Testis (tissue), 3 donors: ENCODE results near the gene E2F6. TPM values are rescaled to one million over a fixed set of nuclear protein-coding genes. Genes with fewer than 3 reads are reported as not detected.

Experiments
- DNase-seq: peaks from one replicate; pipeline ENCODE4 v3.0.0-alpha.2; 2019
- H3K27ac ChIP-seq, 2 donors: fragments of 200-600 bp; sonication (generic); one replicate each; pipeline ENCODE4 v1.5.1; 2019
- H3K27me3 ChIP-seq: fragments of 200-600 bp; sonication (generic); one replicate; pipeline ENCODE4 v1.5.1; 2019
- H3K36me3 ChIP-seq: fragments of 200-600 bp; sonication (generic); one replicate; pipeline ENCODE4 v1.5.1; 2017; ENCODE audit warnings: low read depth; ENCODE audit errors: missing control alignments
- H3K4me1 ChIP-seq: fragments of 200-600 bp; sonication (generic); one replicate; pipeline ENCODE4 v1.5.1; 2019
- H3K4me3 ChIP-seq, 2 donors: fragments of 200-600 bp; sonication (generic); one replicate each; pipeline ENCODE4 v1.5.1; 2017 to 2019
- H3K9me3 ChIP-seq: fragments of 200-600 bp; sonication (generic); one replicate; pipeline ENCODE4 v1.5.1; 2017
- POLR2A ChIP-seq: fragments of 450-650 bp; IDR thresholded peaks from one replicate; pipeline ENCODE4 v1.6.1; 2017; ENCODE audit warnings: antibody characterized with exemption, mild to moderate bottlenecking, moderate library complexity
- WGBS, 2 donors: methylation state at CpG; one replicate each; pipeline ENCODE4 v1.1.5; 2018; 5-methylcytosine and 5-hydroxymethylcytosine counted together
- intact Hi-C: fragments of 100-400 bp; cut with DNase I; formaldehyde crosslinking; loops from one replicate; pipeline ENCODE4 v1.15.1; 2023; ENCODE audit warnings: low total_unique reads
- polyA plus RNA-seq: library from polyadenylated mRNA; stranded (reverse); fragments of 350-450 nt; fragmentation: Illumina TruSeq; extraction: RNeasy Lipid Tissue Mini Kit (QIAGEN cat#74804); gene quantifications from one replicate; pipeline ENCODE4 v1.2.3, GENCODE V29; 2014; ENCODE audit warnings: low read depth, low replicate concordance; ENCODE audit not compliant: insufficient read depth
- total RNA-seq, 2 donors: library from RNA; depleted of rRNA; stranded (reverse); fragments of >200 nt; gene quantifications; one replicate each; pipeline ENCODE4 v1.2.3, GENCODE V29; 2016
- TF ChIP-seq, protein P1 (sequence below), 3 experiments: fragments of 450-650 bp in 2 of 3; fragments of 200-600 bp in 1 of 3; sonication (generic) in 1 of 3; IDR thresholded peaks; one replicate each; pipeline ENCODE4 v1.5.1; 2016 to 2019; ENCODE audit warnings: antibody characterized with exemption in 3 of 3, mild to moderate bottlenecking in 2 of 3, moderate library complexity in 1 of 3

The E2F6 gene
- total and polyA plus RNA-seq, 3 donors from 2014 or later: 15.7 to 24.3 (median 20.2) TPM

- Histone ChIP-seq H3K4me1 (peaks cover 9% of the 10 kb centered on the region), H3K4me3 (peak overlapping the region; percentile 67 to 69), H3K9me3 (no peaks in the 10 kb centered on the region), H3K36me3 (no peaks in the 10 kb centered on the region), H3K27me3 (no peaks in the 10 kb centered on the region), H3K27ac (peak overlapping the region; percentile 90 to 91)
- 41 to 57% methylated on average over 31 to 33 of the region's 61 CpGs for WGBS, 2 donors
- DNase-seq: no peak
- intact Hi-C loops: no loop called here
- TF ChIP-seq, protein P1, sequence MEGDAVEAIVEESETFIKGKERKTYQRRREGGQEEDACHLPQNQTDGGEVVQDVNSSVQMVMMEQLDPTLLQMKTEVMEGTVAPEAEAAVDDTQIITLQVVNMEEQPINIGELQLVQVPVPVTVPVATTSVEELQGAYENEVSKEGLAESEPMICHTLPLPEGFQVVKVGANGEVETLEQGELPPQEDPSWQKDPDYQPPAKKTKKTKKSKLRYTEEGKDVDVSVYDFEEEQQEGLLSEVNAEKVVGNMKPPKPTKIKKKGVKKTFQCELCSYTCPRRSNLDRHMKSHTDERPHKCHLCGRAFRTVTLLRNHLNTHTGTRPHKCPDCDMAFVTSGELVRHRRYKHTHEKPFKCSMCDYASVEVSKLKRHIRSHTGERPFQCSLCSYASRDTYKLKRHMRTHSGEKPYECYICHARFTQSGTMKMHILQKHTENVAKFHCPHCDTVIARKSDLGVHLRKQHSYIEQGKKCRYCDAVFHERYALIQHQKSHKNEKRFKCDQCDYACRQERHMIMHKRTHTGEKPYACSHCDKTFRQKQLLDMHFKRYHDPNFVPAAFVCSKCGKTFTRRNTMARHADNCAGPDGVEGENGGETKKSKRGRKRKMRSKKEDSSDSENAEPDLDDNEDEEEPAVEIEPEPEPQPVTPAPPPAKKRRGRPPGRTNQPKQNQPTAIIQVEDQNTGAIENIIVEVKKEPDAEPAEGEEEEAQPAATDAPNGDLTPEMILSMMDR (IDR thresholded peaks at IDR 0.05): no peak
- TF ChIP-seq POLR2A: no peak
These were observed 16.0 kb upstream of the E2F6 start for GRCh38 chr2:11481789-11482472.

DNA sequence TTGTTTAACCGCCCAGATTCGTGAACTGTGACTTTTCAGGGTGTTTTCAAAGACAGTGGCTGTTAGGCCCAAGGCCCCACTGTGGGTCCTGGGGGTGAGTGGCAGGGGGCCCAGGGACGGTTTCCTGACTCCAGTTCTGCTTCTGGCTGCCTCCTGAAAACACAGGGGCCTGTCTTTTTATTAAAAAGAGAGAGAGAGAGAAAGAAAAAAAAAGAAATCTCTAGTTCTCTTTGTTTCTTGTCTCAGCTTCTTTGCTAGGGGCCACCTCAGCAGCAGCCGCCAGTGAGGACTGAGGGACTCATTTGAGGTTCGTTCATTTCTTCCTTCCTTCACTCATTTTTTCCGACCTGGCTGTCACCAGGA lies 15.4 kb upstream of the E2F6 start:
- intact Hi-C loops: no loop called here
- TF ChIP-seq POLR2A: no peak
- TF ChIP-seq, protein P1 (IDR thresholded peaks at IDR 0.05): no peak
- Histone ChIP-seq H3K36me3 (no peaks in the 10 kb centered on the region), H3K4me1 (peaks cover 9% of the 10 kb centered on the region), H3K27ac (peak overlapping the region; percentile 90 to 91), H3K4me3 (no peak overlapping the region), H3K9me3 (no peaks in the 10 kb centered on the region), H3K27me3 (no peaks in the 10 kb centered on the region)
- DNase-seq: no peak
- 49 to 57% methylated on average over 6 of the region's 6 CpGs for WGBS, 2 donors

- H3K9me3 ChIP-seq: no peaks in the 10 kb centered on the region
- no peaks in the 10 kb centered on the region for H3K36me3 ChIP-seq
- TF ChIP-seq, protein P1 (IDR thresholded peaks at IDR 0.05): no peak
- no peak for TF ChIP-seq POLR2A
- H3K27me3 ChIP-seq: no peaks in the 10 kb centered on the region
- H3K4me1 ChIP-seq: peaks cover 9% of the 10 kb centered on the region
- DNase-seq: no peak
- WGBS, 2 donors: 64 to 68% methylated on average over 7 of the region's 7 CpGs
- H3K27ac ChIP-seq: peak overlapping the region; percentile 19 to 91
- intact Hi-C loops: no loop called here
- no peak overlapping the region for H3K4me3 ChIP-seq
These were observed 14.9 kb upstream of the E2F6 start for GRCh38 chr2:11480859-11481258.

GRCh38 chr2:11480406-11480805 lies 14.4 kb upstream of the E2F6 start:
- intact Hi-C loops: no loop called here
- 41 to 47% methylated on average over 4 of the region's 4 CpGs for WGBS, 2 donors
- H3K9me3 ChIP-seq: no peaks in the 10 kb centered on the region
- no peak for TF ChIP-seq POLR2A
- TF ChIP-seq, protein P1 (IDR thresholded peaks at IDR 0.05): no peak
- no peaks in the 10 kb centered on the region for H3K27me3 ChIP-seq
- peak overlapping the region in 1 of 2 donors; percentile 19 for H3K27ac ChIP-seq
- no peak overlapping the region for H3K4me3 ChIP-seq
- H3K36me3 ChIP-seq: no peaks in the 10 kb centered on the region
- peaks cover 9% of the 10 kb centered on the region for H3K4me1 ChIP-seq
- no peak for DNase-seq
